Type B pancreatic cell (in vitro differentiated cells): ENCODE results near the gene VWDE. TPM values are rescaled to one million over a fixed set of nuclear protein-coding genes. Genes with fewer than 3 reads are reported as not detected.

ENCODE experiments used
- DNase-seq: peaks from one replicate; pipeline ENCODE4 v3.0.0; 2021; ENCODE audit warnings: mixed read lengths; ENCODE audit not compliant: unreplicated experiment; ENCODE audit errors: extremely low spot score
- H3K27ac Mint-ChIP-seq: 2 replicates; pipeline ENCODE4 v1.8.0; 2021; ENCODE audit warnings: mild to moderate bottlenecking, mixed read lengths
- H3K27me3 Mint-ChIP-seq: 2 replicates; pipeline ENCODE4 v1.8.0; 2021; ENCODE audit warnings: mixed read lengths
- H3K36me3 Mint-ChIP-seq: 2 replicates; pipeline ENCODE4 v1.8.0; 2021; ENCODE audit warnings: mixed read lengths
- H3K4me1 Mint-ChIP-seq: one replicate; pipeline ENCODE4 v1.8.0; 2021; ENCODE audit warnings: mixed read lengths; ENCODE audit not compliant: unreplicated experiment
- H3K4me3 Mint-ChIP-seq: 2 replicates; pipeline ENCODE4 v1.8.0; 2021; ENCODE audit warnings: mild to moderate bottlenecking, mixed read lengths
- H3K9me3 Mint-ChIP-seq: 2 replicates; pipeline ENCODE4 v1.8.0; 2021; ENCODE audit warnings: mixed read lengths
- total RNA-seq: library from RNA; stranded (reverse); gene quantifications from 2 replicates; pipeline ENCODE4 v1.2.1, GENCODE V29; 2021; ENCODE audit warnings: low replicate concordance
- TF ChIP-seq, protein P1 (sequence below): fragments of 200-600 bp; sonication (generic); conservative IDR thresholded peaks from 2 replicates; pipeline ENCODE4 v1.5.0; 2021; ENCODE audit warnings: antibody characterized with exemption, mild to moderate bottlenecking

The VWDE gene
- total RNA-seq, 1 donor from 2014 or later = 2.1 TPM

GRCh38 chr7:12423355-12423996 is 19.8 kb upstream of the VWDE start:
- Mint-ChIP-seq H3K4me3 (no peak overlapping the region), H3K27me3 (peaks cover 34% of the 10 kb centered on the region), H3K36me3 (peaks cover 3% of the 10 kb centered on the region), H3K9me3 (peaks cover 5% of the 10 kb centered on the region), H3K27ac (no peak overlapping the region), H3K4me1 (no peaks in the 10 kb centered on the region)
- TF ChIP-seq, protein P1, sequence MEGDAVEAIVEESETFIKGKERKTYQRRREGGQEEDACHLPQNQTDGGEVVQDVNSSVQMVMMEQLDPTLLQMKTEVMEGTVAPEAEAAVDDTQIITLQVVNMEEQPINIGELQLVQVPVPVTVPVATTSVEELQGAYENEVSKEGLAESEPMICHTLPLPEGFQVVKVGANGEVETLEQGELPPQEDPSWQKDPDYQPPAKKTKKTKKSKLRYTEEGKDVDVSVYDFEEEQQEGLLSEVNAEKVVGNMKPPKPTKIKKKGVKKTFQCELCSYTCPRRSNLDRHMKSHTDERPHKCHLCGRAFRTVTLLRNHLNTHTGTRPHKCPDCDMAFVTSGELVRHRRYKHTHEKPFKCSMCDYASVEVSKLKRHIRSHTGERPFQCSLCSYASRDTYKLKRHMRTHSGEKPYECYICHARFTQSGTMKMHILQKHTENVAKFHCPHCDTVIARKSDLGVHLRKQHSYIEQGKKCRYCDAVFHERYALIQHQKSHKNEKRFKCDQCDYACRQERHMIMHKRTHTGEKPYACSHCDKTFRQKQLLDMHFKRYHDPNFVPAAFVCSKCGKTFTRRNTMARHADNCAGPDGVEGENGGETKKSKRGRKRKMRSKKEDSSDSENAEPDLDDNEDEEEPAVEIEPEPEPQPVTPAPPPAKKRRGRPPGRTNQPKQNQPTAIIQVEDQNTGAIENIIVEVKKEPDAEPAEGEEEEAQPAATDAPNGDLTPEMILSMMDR = no peak
- DNase-seq = no peak

GRCh38 chr7:12422554-12423320 is 19.1 kb upstream of the VWDE start:
- Mint-ChIP-seq H3K4me3 (no peak overlapping the region), H3K9me3 (peaks cover 2% of the 10 kb centered on the region), H3K4me1 (no peaks in the 10 kb centered on the region), H3K36me3 (no peaks in the 10 kb centered on the region), H3K27ac (no peak overlapping the region), H3K27me3 (peaks cover 27% of the 10 kb centered on the region)
- TF ChIP-seq, protein P1 = no peak
- DNase-seq = no peak

- Mint-ChIP-seq H3K36me3 (no peaks in the 10 kb centered on the region), H3K4me1 (no peaks in the 10 kb centered on the region), H3K27ac (no peak overlapping the region), H3K27me3 (peaks cover 18% of the 10 kb centered on the region), H3K9me3 (no peaks in the 10 kb centered on the region), H3K4me3 (no peak overlapping the region)
- TF ChIP-seq, protein P1 = no peak
- no peak for DNase-seq
Observed at GRCh38 chr7:12418452-12418851, 14.8 kb upstream of the VWDE start.

GRCh38 chr7:12415072-12415471 is 11.4 kb upstream of the VWDE start:
- peaks cover 18% of the 10 kb centered on the region for H3K27me3 Mint-ChIP-seq

GRCh38 chr7:12412407-12412806 is 8.7 kb upstream of the VWDE start:
- Mint-ChIP-seq H3K27ac (no peak overlapping the region), H3K27me3 (peaks cover 24% of the 10 kb centered on the region), H3K9me3 (peaks cover 3% of the 10 kb centered on the region), H3K4me1 (no peaks in the 10 kb centered on the region), H3K36me3 (no peaks in the 10 kb centered on the region), H3K4me3 (no peak overlapping the region)
- TF ChIP-seq, protein P1 = no peak
- DNase-seq = no peak

More at GRCh38 chr7:12415072-12415471, 11.4 kb upstream of the VWDE start:
- TF ChIP-seq, protein P1 = no peak
- DNase-seq = no peak
- Mint-ChIP-seq H3K27ac (no peak overlapping the region), H3K36me3 (no peaks in the 10 kb centered on the region), H3K4me3 (no peak overlapping the region), H3K4me1 (no peaks in the 10 kb centered on the region), H3K9me3 (no peaks in the 10 kb centered on the region)
